Lung (tissue), 12 donors: ENCODE measurements around the gene PCDHA12. TPM values are rescaled to one million over a fixed set of nuclear protein-coding genes. Genes with fewer than 3 reads are reported as not detected.
"Not testable (repeated sequence)": the region's sequence is repeated elsewhere in the genome, so short reads cannot be mapped to it uniquely, and the experiment has no call there.

Experiments
- ATAC-seq: fragments of 200-7000 bp; cut with Tn5 transposase; one replicate; pipeline ENCODE4 v1.9.1; 2020; ENCODE audit warnings: moderate number of reproducible peaks; ENCODE audit not compliant: insufficient read depth, low FRiP score
- DNase-seq, 3 donors: peaks; one replicate each; pipeline ENCODE4 v3.0.0-alpha.2; 2013 to 2017
- H3K27ac ChIP-seq, 2 donors: one replicate each; pipeline ENCODE4 v1.5.1; 2013; ENCODE audit warnings: mild to moderate bottlenecking in 2 of 2, moderate library complexity in 2 of 2, control low read depth in 1 of 2, inconsistent platforms in 1 of 2, low read depth in 1 of 2, low read length in 1 of 2
- H3K27me3 ChIP-seq, 3 donors: one replicate each; pipeline ENCODE4 v1.5.1; 2013; ENCODE audit warnings: low read length in 2 of 3; ENCODE audit not compliant: control insufficient read depth in 3 of 3, insufficient read depth in 3 of 3
- H3K36me3 ChIP-seq, 4 donors: one replicate each; pipeline ENCODE4 v1.5.1; 2013; ENCODE audit warnings: low read length in 4 of 4, mild to moderate bottlenecking in 1 of 4, moderate library complexity in 1 of 4; ENCODE audit not compliant: control insufficient read depth in 4 of 4, insufficient read depth in 4 of 4
- H3K4me1 ChIP-seq, 5 donors: one replicate each; pipeline ENCODE4 v1.5.1; 2013; ENCODE audit warnings: low read length in 5 of 5, mild to moderate bottlenecking in 2 of 5, moderate library complexity in 1 of 5; ENCODE audit not compliant: control insufficient read depth in 5 of 5, insufficient read depth in 5 of 5
- H3K4me3 ChIP-seq: one replicate; pipeline ENCODE4 v1.5.1; 2013; ENCODE audit warnings: mild to moderate bottlenecking, control low read depth, moderate library complexity
- H3K9ac ChIP-seq, 2 donors: one replicate each; pipeline ENCODE4 v1.5.1; 2013; ENCODE audit warnings: low read length in 2 of 2, control low read depth in 1 of 2; ENCODE audit not compliant: insufficient read depth in 1 of 2
- H3K9me3 ChIP-seq, 4 donors: one replicate each; pipeline ENCODE4 v1.5.1; 2013; ENCODE audit warnings: low read length in 3 of 4, mild to moderate bottlenecking in 1 of 4, moderate library complexity in 1 of 4; ENCODE audit not compliant: control insufficient read depth in 4 of 4, insufficient read depth in 3 of 4
- CTCF ChIP-seq: IDR thresholded peaks from 2 replicates; pipeline ENCODE4 v1.5.1; 2012; ENCODE audit warnings: mild to moderate bottlenecking; ENCODE audit errors: control extremely low read depth, extremely low read depth
- WGBS, 2 donors: extraction: QIAGEN DNeasy Blood & Tissue Kit; methylation state at CpG; one replicate each; pipeline ENCODE4 v1.1.7; 2013; 5-methylcytosine and 5-hydroxymethylcytosine counted together
- polyA plus RNA-seq, 2 donors: library from polyadenylated mRNA; stranded (reverse); fragments of 200-250 nt; gene quantifications; one replicate each; pipeline ENCODE4 v1.2.1, GENCODE V29; 2013
- total RNA-seq, 2 donors: library from RNA; depleted of rRNA in 1 of 2; stranded (reverse); fragments of >200 nt in 1 of 2; gene quantifications; one replicate each; pipeline ENCODE4 v1.2.1, GENCODE V29; 2014 to 2021
- donor health status: control.
- donor health status: control.
- donor health status: Bipolar disorder and iron deficiency.
- donor health status: healthy.
- donor health status: DM: yes; HTN: yes; CAD: no.

Gene PCDHA12
- total and polyA plus RNA-seq, 4 donors: 0.23 to 3.6 (median 0.86) TPM

GRCh38 chr5:140870221-140871201 lies 4.6 kb upstream of the PCDHA12 start:
- H3K36me3 ChIP-seq: no peaks in the 10 kb centered on the region
- H3K4me1 ChIP-seq: peaks cover 0 to 1% (median 0%) of the 10 kb centered on the region in 5 donors
- no peak for DNase-seq
- 46 to 52% methylated on average over 112 to 114 of the region's 114 CpGs for WGBS, 2 donors
- no peak for ATAC-seq
- no peak for TF ChIP-seq CTCF
- no peak overlapping the region for H3K27ac ChIP-seq
- H3K9ac ChIP-seq: no peak overlapping the region
- peaks cover 0 to 29% (median 3%) of the 10 kb centered on the region in 4 donors for H3K9me3 ChIP-seq
- no peak overlapping the region for H3K4me3 ChIP-seq
- peaks cover 0 to 6% (median 0%) of the 10 kb centered on the region in 3 donors for H3K27me3 ChIP-seq

- not testable (repeated sequence) for DNase-seq, H3K4me1 ChIP-seq, H3K27ac ChIP-seq, H3K27me3 ChIP-seq, ATAC-seq, H3K9ac ChIP-seq, H3K4me3 ChIP-seq, H3K36me3 ChIP-seq
- 40 to 49% methylated on average over 80 of the region's 80 CpGs for WGBS, 2 donors
- H3K9me3 ChIP-seq: peaks cover 2 to 24% (median 2%) of the 10 kb centered on the region in 4 donors
Measured at GRCh38 chr5:140876541-140877261, 1.6 kb downstream of the PCDHA12 start.

DNA sequence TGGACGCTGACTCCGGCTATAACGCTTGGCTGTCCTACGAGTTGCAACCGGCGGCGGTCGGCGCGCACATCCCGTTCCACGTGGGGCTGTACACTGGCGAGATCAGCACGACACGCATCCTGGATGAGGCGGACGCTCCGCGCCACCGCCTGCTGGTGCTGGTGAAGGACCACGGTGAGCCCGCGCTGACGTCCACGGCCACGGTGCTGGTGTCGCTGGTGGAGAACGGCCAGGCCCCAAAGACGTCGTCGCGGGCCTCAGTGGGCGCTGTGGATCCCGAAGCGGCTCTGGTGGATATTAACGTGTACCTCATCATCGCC lies 2.1 kb downstream of the PCDHA12 start:
- no peaks in the 10 kb centered on the region for H3K36me3 ChIP-seq
- H3K9me3 ChIP-seq: peaks cover 2 to 23% (median 4%) of the 10 kb centered on the region in 4 donors
- no peaks in the 10 kb centered on the region for H3K27me3 ChIP-seq
- DNase-seq (no peak), ATAC-seq (no peak)
- 47 to 52% methylated on average over 37 of the region's 37 CpGs for WGBS, 2 donors
- no peak overlapping the region for H3K9ac ChIP-seq
- H3K4me1 ChIP-seq: peaks cover 0 to 2% (median 0%) of the 10 kb centered on the region in 5 donors
- no peak for TF ChIP-seq CTCF
- H3K4me3 ChIP-seq: no peak overlapping the region
- H3K27ac ChIP-seq: no peak overlapping the region
